GM21619 (cell line): Measurements from ENCODE around the gene SUGP2.

ENCODE experiments used
- ATAC-seq: cut with Tn5 transposase; IDR thresholded peaks from one replicate; pipeline ENCODE4 v1.9.1; 2021; ENCODE audit not compliant: unreplicated experiment

The SUGP2 gene

DNA sequence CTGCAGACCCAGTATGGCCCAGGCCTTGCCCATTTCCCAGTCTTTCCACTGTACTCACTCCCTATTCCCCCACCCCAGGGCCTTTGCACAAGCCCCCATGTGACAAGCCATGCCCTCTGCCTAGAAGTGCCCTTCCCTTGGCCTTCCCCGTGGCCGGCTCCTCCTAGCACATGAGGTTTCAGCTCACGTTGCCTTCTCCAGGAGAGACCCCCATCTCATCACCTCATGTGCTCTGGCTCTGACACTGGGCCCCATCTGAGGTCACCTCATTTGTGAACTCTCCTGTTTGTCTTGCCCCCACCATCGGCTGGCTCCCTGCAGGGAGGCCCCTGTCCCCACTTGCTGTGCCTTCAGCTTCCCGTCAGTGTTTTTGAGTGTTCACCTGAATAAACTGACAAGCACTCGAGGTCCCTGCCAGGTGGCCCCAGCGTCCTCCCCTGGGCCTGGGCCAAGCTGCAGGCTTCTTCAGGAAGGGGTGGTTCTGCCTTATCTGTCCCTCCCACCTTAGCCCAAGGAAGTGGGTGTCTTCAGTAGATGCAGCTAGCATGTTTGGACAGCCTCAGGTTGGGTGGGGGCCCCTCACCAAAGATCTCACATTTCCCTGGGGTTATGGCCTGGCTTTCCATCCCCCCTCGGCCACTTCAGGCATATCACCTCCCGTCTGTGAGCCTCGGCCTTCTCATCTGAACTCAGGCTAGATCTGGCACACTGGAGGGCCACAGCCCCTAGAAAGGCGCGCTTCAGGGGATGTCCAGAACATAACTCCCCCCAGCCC is 26.7 kb upstream of the SUGP2 start:
- ATAC-seq: no peak

DNA sequence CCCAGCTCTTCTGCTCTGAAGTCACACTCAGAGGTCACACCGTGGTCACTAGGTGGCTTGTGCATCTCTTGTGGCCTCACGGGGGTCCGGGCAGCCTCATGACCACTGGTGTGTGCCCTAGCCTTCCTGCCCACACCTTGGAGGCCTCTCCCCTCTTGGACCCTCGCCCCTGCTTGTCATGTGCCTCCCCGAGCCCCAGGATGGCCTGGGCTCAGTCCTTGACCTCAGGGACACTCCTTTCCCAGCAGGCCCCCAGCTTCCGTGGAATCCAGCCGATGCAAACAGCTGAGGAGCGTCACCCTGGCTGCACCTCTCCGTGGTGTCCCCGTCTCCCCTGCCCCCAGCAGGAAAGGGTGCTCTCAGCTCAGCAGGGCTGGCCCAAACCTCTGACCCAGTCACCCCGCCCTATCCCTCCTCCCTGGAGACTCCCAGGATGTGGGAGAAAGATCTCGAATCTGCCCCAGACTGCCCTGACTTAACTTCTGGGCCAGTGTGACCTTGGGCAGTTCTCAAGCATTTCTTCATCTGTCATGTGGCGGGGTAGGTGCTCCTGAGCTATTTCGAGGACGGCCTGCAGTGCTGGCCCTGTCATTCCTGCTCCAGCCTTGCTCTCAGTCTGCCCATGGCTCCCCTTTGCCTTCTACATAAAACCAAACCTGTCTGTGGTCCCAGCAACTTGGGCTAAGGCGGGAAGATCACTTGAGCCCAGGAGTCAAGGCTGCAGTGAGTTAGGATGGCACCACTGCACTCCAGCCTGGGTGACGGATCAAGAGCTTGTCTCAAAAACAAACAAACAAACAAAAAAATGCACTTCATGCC is 25.9 kb upstream of the SUGP2 start:
- no peak for ATAC-seq

GRCh38 chr19:19057720-19058119 is 24.4 kb upstream of the SUGP2 start:
- no peak for ATAC-seq

GRCh38 chr19:19057317-19057716 is 24.0 kb upstream of the SUGP2 start:
- ATAC-seq: no peak

DNA sequence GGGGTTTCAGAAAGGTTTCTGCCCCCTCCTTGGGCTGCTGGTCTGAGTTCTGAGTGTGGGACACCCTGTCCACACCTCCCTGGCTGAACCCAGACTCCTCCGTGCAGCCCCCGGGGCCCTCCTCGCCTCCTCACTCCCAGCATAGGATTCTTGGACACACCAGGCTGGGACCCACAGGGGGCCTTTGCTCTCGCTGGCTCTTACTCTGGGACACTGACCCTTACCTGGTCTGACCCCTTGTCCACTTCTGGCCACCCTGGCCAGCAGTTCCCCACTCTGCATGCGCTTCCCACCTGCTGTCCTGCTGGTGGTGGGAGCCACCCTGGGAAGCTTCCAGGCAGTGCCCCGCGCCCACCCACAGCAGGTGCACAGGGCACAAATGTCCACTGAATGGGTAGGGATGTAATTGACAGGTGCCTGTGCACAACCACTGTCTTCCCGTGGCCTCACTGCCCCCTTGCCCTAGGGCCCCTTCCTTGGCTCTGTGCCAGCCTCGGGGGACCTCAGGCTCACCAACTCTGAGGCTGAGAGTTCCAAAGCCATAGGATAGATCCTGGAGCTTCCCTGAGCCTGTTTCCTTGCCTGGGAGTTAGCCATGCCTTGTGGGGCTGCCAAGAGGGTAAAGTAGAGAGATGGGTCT is 23.4 kb upstream of the SUGP2 start:
- ATAC-seq: no peak

DNA sequence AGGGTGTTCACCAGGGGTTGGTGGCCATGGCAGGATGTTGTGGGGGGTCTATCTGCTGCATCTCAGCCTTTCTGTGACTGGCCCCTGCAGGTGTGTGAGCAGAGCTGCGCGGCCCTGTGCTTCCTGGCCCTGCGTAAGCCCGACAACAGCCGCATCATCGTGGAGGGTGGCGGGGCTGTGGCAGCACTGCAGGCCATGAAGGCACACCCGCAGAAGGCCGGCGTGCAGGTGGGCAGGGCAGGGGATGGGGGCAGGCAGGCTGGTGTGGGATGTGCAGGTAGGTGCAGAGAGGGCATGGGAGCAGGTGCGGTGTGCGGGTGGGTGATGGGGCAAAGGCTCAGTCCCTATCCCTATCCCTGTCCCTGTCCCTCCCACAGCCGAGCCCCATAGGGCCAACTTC is 22.4 kb upstream of the SUGP2 start:
- ATAC-seq: no peak

- no peak for ATAC-seq
These were observed 21.7 kb upstream of the SUGP2 start for GRCh38 chr19:19054939-19055440.

DNA sequence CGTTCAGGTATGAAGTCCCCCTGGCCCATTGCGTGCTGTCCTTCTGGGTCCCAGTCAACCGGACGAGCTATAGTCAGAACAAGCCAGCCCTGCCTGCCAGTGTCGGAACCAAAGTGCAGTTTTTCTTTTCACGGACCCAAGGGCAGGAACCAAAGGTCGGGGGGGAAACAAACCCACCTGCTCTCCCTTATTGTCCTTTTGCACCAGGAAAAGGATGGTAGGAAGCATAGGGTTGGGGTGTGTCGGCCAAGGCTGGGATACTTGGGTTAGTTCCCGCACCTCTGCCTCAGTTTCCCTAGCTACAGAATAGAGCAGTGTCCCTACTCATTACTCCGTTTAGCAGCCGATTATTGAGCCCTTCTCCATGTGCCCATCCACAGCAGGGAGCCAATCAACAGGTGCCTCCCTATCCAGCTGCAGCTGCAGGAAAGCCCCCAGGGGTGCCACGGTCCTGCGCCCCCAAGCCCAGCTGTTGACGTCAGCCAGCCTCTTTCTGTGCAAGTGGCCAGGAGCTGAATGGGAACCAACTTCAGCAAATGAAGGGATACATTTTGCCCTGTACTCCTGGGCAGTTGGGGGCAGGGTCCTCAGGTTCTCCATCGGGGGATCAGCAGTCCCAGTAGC is 21.1 kb upstream of the SUGP2 start:
- no peak for ATAC-seq

DNA sequence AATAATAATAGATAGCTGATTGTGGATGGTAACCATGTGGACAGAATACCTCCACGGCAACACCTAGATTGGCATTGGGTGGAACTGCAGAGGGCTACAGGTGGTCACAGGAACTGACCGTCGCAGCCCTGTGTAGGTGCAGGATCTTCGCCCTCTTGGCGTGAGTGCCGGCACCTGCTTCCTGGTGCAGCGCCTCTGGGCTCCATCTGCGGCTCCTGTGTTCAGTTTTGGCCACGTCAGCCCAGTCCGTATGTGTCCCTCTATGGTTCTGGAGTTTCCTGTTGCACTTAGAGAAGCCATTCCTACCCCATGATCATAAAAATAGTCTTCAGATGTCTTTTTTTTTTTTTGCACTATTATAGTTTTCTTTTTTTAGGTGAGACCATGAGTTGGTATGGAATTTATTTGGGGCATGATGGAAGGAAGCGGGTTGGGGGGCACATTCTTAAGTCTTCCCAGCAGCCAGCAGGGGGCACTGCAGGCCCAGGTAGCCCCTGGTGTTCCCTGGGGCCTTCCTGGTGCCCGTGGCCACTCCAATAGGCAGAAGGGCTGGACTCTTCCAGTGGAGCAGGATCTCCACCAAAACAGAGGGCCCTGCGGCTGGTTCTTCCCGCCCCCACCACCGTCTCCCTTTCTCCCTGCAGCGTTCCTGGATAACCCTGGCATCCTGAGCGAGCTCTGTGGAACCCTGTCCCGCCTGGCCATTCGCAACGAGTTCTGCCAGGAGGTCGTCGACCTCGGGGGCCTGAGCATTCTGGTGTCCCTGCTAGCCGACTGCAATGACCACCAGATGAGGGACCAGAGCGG is 20.4 kb upstream of the SUGP2 start:
- no peak for ATAC-seq

DNA sequence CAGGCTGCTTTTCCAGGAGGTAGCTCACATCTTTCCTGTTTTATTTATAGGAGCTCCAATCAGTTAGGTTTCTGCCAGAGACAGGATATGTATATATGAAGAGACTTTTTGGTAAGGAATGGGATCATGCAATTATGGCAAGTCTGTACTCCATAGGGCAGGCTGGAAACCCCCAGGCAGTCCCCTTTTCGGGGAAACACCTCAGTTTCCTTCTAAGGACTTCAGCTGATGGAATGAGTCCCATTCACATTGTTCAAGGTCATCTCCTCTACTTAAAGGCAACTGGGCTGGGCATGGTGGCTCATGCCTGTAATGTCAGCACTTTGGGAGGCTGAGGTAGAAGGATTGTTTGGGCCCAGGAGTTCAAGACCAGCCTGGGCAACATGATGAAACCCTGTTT is 19.6 kb upstream of the SUGP2 start:
- no peak for ATAC-seq

DNA sequence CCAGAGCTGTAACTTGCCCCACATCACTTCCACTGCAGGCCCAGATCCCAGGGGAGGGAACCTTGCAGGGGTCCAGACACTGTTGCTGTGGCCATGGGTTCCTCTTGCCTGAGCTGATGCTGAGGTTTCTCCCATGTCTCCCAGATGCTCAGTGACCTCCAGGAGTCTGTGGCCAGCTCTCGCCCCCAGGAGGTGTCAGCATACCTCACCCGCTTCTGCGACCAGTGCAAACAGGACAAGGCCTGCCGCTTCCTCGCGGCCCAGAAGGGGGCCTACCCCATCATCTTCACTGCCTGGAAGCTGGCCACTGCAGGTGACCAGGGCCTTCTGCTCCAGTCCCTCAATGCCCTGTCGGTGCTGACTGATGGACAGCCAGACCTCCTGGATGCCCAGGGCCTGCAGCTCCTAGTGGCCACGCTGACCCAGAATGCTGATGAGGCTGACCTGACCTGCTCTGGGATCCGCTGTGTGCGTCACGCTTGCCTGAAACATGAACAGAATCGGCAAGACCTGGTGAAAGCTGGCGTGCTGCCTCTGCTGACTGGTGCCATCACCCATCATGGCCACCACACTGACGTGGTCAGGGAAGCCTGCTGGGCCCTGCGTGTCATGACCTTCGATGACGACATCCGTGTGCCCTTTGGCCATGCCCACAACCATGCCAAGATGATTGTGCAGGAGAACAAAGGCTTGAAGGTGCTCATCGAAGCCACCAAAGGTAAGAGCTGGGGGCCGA is 18.3 kb upstream of the SUGP2 start:
- no peak for ATAC-seq

GRCh38 chr19:19050731-19051130 is 17.4 kb upstream of the SUGP2 start:
- ATAC-seq: no peak

DNA sequence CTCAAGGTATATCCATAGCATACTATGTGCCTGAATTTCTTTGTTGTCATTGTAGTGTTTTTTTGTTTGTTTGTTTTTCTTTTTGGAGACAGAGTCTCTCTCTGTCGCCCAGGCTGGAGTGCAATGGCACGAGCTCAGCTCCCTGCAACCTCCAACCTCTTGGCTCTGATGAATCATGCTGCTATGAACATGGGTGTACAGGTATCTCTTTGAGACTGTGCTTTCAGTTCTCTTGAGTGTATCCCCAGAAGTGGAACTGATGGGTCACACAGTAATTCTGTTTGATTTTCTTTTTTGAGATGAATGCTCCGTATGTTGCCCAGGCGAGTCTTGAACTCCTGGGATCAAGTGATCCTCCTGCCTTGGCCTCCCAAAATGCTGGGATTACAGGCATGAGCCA is 16.8 kb upstream of the SUGP2 start:
- no peak for ATAC-seq

DNA sequence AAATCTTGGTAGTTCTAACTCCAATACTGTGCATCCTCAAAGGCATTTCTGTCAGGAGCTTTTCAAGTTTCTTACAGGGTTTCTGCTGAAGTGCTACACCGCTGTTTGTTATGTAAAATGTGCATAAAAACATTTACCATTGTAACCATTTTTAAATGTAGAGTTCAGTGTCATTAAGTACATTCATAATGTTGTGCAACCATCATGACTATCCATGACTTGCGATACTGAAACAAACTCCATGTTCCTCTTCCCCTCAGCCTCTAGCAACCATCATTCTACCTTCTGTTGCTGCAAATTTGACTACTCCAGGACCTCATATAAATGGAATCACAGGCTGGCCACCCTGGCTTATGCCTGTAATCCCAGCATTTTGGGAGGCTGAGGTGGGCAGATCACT is 16.1 kb upstream of the SUGP2 start:
- no peak for ATAC-seq

DNA sequence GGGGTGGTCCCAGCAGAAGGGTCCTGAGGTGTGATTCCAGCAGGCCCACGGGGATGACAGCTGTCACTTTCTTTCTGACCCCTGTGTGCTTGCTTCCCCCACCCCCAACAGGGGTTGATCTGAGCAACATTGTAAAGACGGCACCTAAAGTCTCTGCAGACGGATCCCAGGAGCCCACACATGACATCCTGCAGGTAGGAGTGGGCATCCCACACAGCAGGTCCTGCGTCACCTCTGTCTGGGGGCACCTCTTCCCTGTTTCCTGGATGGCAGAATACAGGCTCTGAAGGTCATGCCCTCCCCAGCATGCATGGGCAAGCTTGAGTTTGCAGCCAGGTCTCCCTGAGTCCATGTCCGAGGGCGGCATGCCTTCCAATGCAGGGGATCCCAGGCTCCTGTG is 10.6 kb upstream of the SUGP2 start:
- ATAC-seq: no peak

GRCh38 chr19:19043481-19043880 is 10.2 kb upstream of the SUGP2 start:
- ATAC-seq: no peak

GRCh38 chr19:19042732-19043280 is 9.5 kb upstream of the SUGP2 start:
- ATAC-seq: no peak

- ATAC-seq: no peak
These were observed 7.1 kb upstream of the SUGP2 start for GRCh38 chr19:19040417-19040816.

GRCh38 chr19:19039901-19040300 is 6.6 kb upstream of the SUGP2 start:
- ATAC-seq: no peak
